Posterior cingulate gyrus (tissue), 11 donors: ENCODE results near the gene MDK.
"Not testable (repeated sequence)": the region's sequence is repeated elsewhere in the genome, so short reads cannot be mapped to it uniquely, and the experiment has no call there.

Source experiments
- DNase-seq, 10 donors: peaks; one replicate each; pipeline versions ENCODE4 v3.0.0 to v3.0.0-alpha.2; 2020 to 2021; ENCODE audit warnings: mixed read lengths in 3 of 10
- intact Hi-C: fragments of 100-400 bp; cut with DNase I; formaldehyde crosslinking; loops from one replicate; pipeline ENCODE4 v1.15.1; 2023

Gene MDK

DNA sequence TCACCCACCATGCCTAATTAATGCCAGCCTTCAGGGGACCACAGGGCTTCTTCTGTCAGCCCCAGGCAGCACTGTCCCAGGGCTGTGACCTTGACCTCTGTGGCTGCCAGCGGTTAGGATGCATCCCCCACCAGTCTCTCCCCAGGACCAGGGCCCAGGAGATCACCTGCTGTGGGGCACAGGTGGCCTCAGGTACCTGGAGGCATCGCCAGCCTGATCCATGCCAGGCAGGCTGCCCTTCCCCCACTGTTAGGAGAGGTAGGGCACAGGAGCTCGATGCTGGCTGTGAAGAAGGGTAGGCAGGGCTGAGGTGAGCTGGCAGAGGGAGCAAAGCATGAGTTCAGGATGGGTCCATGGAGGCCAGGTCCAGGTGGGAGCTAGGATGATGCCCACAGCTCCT lies 16.7 kb upstream of the MDK start:
- intact Hi-C loops, result no loop called here
- DNase-seq, result no peak

DNA sequence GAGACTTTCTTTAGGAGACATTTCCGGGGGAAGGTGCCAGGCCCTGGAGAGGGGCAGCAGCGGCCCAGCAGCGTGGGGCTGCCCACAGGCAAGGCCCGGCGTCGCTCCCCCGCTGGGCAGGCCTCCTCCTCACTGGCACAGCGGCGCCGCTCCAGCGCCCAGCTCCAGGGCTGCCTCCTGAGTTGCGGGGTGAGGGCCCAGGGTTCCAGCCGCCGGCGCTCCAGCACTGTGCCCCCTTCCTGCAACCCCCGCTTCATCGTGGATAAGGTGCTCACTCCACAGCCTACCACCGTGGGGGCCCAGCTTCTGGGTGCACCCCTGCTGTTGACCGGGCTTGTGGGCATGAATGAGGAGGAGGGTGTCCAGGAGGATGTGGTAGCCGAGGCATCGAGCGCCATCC lies 15.2 kb upstream of the MDK start:
- intact Hi-C loops, result no loop called here
- peak in 1 of 10 donors; percentile 77 for DNase-seq

DNA sequence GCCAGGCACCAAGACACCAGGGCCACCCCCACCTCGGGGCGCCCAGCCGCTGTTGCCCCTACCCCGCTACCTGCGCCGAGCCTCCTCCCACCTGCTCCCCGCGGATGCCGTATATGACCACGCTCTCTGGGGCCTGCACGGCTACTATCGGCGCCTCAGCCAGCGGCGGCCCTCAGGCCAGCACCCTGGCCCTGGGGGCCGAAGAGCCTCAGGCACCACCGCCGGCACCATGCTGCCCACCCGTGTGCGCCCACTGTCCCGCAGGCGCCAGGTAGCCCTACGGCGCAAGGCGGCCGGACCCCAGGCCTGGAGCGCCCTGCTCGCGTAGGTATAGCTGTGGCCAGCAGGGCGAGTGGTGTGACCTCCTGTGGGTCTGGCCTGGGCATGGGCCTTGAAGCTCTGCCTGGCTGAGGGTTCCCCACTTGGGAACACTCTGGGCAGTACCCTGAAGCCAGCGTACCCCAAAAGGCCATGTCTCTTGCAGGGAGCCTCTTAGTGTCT lies 14.8 kb upstream of the MDK start:
- intact Hi-C loops, result loop anchor here (1.0 kb wide), 2 partner anchors 14 to 19 kb away; partner anchors contain the start of gene DGKZ
- peak in 1 of 10 donors; percentile 71 for DNase-seq

DNA sequence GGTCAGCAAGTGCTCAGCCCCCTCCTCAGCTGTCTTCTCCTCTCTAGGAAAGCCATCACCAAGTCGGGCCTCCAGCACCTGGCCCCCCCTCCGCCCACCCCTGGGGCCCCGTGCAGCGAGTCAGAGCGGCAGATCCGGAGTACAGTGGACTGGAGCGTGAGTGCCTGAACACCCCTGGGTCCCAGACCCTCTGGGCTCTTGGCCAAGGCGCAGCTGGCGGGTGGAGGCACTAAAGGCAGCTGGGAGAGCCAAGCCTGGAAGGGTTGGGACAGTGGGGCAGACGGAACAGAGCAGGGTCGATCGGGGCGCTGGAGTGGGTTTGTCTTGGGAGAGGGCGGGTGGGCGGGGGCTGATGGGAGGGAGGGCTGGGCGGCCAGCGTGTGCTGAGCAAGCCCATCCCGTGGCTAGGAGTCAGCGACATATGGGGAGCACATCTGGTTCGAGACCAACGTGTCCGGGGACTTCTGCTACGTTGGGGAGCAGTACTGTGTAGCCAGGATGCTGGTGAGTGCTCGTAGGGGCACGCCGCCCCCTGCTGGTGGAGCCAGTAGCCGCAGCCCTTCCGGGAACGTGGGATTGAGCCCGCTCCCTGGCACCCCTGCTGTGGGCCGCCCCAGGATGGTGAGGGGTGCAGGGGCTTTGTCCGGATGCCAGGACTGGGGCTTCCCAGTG lies 14.1 kb upstream of the MDK start:
- DNase-seq, result peak; percentile 50 to 97 (median 80)
- intact Hi-C loops, result loop anchor here (1.0 kb wide), 2 partner anchors 15 to 20 kb away; partner anchors contain the start of gene DGKZ

DNA sequence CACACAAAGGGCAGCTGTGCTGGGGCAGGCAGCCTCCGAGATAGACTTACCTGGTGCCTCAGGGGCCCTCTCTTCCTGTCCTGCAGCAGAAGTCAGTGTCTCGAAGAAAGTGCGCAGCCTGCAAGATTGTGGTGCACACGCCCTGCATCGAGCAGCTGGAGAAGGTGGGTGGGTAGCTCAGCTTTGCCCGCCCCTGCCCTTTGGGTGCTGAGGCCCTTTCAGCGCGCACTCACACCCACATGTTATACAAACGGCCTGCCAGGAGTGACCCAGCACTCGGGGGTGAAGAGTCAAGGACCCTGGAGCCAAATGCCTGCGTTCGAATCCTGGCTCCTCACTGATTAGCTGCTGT lies 13.6 kb upstream of the MDK start:
- DNase-seq, result no peak
- intact Hi-C loops, result loop anchor here (1.0 kb wide), 2 partner anchors 16 to 21 kb away; partner anchors contain the start of gene DGKZ

DNA sequence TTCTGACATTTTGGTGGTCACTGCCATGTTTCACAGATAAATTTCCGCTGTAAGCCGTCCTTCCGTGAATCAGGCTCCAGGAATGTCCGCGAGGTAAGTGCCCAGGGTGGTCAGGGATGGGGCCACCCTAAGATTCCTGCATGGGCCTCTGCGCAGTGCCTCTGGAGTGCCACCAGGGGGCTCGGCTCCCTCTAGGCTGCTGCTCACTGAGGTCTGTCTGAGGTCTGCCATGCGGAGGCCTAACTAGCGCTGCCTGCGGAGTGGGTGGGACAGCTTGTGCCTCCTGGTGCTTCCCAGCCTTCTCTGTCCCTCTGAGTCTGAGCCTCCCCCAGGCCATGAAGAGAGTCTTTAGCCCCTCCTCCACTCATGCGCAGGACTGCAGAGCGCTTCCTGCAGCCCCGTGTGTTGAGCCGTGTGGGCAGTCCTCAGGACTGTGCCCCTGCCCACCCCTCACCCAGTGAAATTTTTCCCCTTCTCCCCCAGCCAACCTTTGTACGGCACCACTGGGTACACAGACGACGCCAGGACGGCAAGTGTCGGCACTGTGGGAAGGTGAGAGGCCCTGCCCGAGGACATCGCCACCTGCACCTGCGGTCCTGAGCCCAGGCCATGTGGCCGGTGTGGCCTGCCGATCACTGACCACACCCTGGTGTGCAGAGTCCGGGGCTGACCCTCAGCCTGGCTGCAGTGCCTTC lies 11.9 kb upstream of the MDK start:
- intact Hi-C loops, result no loop called here
- peak in 7 of 10 donors; percentile 63 to 95 (median 81) for DNase-seq

DNA sequence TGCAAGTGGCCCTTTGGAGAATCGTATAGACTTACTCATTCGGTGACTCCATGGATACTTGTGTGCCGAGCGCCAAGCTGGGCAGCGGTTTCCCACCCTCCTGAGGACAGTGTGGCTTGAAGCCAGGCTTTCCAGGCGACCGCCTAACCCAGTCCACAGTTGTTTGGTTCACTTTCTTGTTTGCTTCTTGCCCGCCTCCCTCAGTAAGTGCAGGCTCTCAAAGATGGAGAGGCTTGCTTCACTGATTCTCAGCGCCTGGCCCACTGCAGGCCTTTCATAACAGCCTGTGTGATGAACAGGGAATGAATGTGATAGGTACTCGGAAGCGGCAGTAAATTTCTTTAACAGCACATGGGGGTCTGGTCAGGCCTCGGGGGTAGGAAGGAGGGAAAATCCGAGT lies 11.2 kb upstream of the MDK start:
- intact Hi-C loops, result no loop called here
- DNase-seq, result no peak

DNA sequence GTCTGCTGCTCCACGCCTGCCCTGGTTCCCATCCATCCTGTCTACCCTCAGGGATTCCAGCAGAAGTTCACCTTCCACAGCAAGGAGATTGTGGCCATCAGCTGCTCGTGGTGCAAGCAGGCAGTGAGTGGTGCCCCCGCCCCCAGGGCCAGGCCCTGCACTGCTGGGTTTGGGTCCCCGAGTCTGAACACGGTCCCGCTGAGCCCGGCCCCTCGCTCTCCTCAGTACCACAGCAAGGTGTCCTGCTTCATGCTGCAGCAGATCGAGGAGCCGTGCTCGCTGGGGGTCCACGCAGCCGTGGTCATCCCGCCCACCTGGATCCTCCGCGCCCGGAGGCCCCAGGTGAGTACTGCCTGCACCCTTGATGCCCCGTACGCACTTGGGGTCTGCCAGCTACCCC lies 10.2 kb upstream of the MDK start:
- DNase-seq, intact Hi-C loops: not testable (repeated sequence)

DNA sequence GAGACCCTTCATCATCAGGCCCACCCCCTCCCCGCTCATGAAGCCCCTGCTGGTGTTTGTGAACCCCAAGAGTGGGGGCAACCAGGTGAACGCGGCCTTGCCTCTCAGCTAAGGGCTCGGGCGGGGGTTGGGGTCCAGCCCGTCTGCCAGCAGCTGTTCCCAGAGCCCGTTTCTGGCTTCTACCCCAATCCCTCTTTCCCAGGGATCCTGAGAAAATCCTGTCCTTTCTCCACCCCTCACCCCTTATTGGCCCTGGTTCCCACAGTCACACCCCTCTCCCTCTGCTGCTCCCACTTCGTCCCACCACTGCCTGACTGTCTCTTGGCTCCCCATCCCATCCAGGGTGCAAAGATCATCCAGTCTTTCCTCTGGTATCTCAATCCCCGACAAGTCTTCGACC lies 9.4 kb upstream of the MDK start:
- intact Hi-C loops, result no loop called here
- DNase-seq, result no peak

DNA sequence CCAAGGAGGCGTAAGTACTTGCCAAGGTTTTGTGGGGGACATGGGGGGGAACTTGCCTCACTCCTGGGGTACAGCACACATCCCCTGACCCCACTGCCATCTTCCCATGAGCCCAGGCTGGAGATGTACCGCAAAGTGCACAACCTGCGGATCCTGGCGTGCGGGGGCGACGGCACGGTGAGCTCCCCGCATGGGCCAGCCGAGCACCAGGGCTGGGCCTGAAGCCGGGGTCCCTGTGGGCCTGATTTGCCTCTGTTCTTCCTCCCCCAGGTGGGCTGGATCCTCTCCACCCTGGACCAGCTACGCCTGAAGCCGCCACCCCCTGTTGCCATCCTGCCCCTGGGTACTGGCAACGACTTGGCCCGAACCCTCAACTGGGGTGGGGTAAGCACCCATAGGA lies 9.0 kb upstream of the MDK start:
- intact Hi-C loops, DNase-seq: not testable (repeated sequence)

DNA sequence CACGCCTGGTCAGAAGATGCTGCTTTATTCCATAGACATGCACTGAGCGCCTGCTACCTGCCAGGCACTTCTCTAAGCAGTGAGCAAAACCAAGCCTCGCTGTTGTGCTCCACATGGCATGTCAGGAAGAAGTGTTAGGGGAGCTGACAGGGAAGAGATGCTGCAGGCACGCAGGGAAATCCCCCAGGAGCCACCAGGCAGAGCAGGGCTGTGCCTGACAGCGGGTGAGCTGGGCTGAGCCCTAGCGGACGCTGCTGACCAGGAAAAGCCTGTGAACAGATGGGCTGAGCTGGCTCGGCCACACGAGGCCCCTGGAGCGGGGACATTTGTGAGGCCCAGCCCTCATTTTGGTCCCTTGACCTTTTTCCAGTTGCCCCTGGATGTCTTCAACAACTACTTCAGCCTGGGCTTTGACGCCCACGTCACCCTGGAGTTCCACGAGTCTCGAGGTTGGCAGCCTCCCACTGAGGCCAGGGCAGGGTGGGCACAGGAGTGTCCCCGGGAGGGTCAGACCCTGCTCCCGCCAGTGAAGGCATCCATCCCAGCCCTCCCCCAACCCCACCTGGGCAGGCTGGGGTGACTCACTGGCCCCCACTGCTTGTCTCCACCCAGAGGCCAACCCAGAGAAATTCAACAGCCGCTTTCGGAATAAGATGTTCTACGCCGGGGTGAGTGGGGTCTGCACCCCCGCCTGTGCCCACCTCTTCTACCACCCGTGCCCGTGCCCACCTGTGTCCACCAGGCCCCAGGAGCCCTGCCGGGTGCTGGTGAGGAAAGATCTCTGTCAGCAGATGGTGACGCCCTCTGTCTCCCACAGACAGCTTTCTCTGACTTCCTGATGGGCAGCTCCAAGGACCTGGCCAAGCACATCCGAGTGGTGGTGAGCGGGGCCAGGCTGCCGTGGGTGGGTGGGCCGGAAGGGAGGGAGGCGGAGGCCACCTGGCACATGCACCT lies 7.4 kb upstream of the MDK start:
- DNase-seq, result peak in 1 of 10 donors; percentile 71
- intact Hi-C loops, result no loop called here

DNA sequence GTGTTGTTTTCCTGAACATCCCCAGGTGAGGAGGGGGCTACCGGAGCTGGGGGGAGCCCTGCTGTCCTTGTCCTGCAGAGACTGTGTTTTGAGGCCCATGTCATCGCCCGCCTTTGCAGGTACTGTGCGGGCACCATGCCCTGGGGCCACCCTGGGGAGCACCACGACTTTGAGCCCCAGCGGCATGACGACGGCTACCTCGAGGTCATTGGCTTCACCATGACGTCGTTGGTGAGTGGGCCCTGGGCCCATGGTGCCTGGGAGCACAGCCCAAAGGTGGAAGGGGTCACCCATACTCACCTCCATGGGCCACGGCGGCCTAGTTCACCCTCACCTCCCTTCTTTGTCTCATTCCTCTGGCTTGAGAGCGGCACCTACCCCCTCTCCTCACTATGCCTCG lies 6.7 kb upstream of the MDK start:
- intact Hi-C loops, result no loop called here
- DNase-seq, result peak in 1 of 10 donors; percentile 62

DNA sequence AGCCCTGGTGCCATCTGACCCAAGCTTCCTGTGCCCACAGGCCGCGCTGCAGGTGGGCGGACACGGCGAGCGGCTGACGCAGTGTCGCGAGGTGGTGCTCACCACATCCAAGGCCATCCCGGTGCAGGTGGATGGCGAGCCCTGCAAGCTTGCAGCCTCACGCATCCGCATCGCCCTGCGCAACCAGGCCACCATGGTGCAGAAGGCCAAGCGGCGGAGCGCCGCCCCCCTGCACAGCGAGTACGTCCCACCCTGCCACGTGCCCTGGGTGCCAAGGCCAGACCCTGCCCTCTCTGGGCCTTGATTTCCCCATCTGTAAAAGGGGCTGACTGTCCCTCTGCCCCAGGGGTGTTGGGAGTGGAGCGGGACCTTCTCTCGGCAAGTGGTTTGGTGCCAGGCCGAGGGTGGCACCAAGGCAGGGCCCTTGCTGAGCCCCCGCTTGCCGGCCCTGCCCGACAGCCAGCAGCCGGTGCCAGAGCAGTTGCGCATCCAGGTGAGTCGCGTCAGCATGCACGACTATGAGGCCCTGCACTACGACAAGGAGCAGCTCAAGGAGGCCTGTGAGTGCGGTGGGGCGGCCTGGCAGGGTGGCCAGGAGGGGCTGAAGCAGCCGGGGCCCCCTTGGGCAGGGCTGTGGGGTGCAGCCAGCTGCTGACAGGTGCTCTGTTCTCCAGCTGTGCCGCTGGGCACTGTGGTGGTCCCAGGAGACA lies 5.9 kb upstream of the MDK start:
- intact Hi-C loops, result no loop called here
- peak in 1 of 10 donors; percentile 51 for DNase-seq

DNA sequence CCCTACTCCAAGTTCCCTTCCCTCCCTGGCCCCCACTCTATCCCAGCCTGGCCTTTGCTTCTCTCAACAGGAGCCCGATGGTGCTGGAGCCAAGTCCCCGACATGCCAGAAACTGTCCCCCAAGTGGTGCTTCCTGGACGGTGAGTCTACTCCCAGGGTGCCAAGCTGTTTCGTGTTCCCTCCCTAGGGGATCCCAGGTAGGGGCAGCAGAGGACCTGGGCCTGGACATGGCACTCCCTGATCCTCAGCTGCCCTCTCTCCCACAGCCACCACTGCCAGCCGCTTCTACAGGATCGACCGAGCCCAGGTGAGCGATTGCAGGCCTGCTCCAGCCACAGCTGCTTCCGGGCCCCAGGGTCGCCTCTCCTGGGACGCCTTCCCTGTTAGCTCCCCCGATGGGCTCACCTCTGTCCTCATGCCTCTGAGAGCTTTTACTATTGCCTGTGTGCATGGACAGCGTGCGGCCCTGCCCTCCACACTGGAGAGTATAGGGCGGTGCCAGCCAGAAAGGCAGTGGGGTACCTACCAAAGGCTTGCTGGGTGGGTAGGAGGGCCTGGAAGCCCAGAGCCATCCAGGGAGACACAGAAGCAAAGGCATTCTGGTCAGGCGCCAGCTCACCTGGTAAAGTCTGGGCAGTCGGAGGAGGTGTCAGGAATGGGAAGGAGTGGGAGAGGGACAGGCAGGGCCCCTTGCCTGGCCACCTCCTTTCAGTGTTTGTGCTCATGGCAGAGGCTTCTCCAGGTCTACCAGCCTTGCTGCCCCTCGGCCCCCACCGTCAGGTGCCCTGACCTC lies 5.0 kb upstream of the MDK start:
- intact Hi-C loops, result no loop called here

DNA sequence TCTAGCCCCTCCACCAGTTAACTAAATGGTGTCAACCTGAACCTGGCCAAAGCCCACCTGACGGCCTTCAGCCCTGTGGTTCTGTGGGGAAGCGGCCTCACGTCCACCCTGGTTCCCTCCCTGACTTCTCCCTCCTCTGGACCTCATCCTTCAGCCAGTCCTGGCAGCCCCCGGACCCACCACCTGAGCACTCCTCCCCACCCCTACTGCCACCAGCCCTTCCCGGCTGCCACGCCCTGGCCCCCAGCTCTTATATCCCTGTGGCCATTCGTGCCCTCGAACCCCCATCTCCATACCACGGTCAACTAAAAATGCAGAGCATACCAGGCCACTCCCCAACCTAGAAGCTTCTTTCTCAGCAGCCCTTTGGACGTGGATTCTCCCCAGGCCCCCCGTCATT lies 4.2 kb upstream of the MDK start:
- DNase-seq, result peak in 1 of 10 donors; percentile 65

More for the DNA sequence above, 5.0 kb upstream of the MDK start:
- DNase-seq, result peak in 1 of 10 donors; percentile 59

DNA sequence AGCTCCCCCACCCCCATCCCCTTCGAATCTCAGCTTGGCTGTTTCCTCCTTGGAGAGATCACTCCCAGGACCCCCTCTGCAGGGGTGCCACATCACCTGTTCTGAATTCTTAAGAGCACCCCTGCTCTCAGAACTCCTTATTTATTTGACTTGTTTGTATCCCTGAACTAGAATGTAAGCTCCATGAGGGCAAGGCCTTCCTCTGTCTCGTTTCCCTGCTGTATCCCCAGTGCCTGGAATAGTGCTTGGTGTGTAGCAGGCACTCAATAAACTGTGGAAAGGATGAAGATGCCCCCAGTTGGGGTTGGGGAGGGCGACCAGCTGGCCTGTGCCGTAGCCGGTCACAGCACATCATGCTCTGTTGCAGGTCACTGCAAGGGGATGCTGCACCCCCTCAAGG lies 3.6 kb upstream of the MDK start:
- DNase-seq, result no peak
- intact Hi-C loops, result no loop called here

More for the DNA sequence above, 4.2 kb upstream of the MDK start:
- intact Hi-C loops, result no loop called here

DNA sequence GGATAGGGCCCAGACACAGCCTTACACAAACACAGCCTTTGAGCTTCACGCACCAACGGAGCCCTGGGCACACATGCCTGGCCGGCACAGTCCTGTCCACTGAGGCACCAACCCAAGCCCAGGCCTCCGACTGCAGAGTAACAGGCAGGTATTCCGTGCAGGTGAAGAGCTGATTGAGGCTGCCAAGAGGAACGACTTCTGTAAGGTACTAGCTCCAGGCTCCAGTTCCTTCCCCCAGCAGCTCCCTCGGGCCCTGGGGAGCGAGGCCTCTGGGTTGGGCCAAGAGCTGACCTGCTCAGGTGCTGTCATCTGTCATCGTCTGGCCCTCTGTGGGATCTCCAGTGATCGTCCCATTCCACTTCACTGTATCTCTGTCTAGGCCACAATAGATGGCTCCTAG lies 3.2 kb upstream of the MDK start:
- intact Hi-C loops, result no loop called here
- DNase-seq, result peak in 2 of 10 donors; percentile 63 to 80

DNA sequence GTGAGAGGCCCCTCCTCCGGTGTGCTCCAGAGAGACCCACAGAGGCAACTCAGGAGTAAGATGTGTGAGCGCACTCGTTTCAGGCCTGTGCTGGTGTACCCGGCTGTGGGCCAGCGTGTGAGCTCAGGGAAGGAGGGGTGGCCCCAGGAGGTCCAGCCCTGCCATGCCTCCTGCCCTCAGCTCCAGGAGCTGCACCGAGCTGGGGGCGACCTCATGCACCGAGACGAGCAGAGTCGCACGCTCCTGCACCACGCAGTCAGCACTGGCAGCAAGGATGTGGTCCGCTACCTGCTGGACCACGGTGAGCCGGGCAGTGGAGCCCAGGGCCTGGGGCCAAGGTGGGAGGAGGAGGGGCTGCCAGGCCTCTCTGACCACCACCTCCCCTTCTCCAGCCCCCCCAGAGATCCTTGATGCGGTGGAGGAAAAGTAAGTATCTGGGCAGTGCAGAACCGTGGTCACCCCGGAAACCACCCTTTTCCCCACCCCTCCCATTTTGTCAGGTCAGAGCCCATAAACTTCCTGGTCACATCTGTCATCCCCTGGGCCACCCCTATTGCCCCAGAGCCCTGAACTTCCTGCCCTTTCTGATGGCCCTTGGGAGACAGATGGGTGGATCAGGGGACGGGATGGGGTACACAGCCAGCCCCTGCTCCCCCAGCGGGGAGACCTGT lies 2.5 kb upstream of the MDK start:
- intact Hi-C loops, result no loop called here
- DNase-seq, result peak in 2 of 10 donors; percentile 70 to 73
